H1 (cell line): ENCODE data around the gene RUNX1. TPM values are rescaled to one million over a fixed set of nuclear protein-coding genes. Genes with fewer than 3 reads are reported as not detected.
A peak's percentile ranks its signal among the peaks of the same experiment; 100 is the strongest.

Experiments used
- CTCF ChIA-PET: fragments of 300-600 bp; sonication (Branson Sonifier 250); formaldehyde crosslinking; loops from one replicate; lab custom pipeline; 2021; ENCODE audit not compliant: partially characterized antibody; lab: Charles Lee
- POLR2A ChIA-PET: fragments of 300-600 bp; sonication (Branson Sonifier 250); formaldehyde crosslinking; loops from one replicate; lab custom pipeline; 2021; ENCODE audit warnings: inconsistent platforms; ENCODE audit not compliant: partially characterized antibody; lab: Charles Lee
- DNase-seq, 2 experiments: peaks; one replicate each; pipeline versions ENCODE4 v3.0.0 to v3.0.0-alpha.2; 2010 to 2022; ENCODE audit warnings: low spot score in 2 of 2, low read depth in 1 of 2, mixed read lengths in 1 of 2
- FAIRE-seq: peaks from 2 replicates; lab custom pipeline; 2011; peaks lifted over from hg19 to GRCh38; lab: Jason Lieb, UNC
- H2AFZ ChIP-seq: 2 replicates; pipeline ENCODE4 v1.8.1; 2012; ENCODE audit warnings: low read length, inconsistent platforms
- H2AK5ac ChIP-seq: 2 replicates; pipeline ENCODE4 v1.6.1; 2013; ENCODE audit warnings: low read depth, low read length
- H2BK120ac ChIP-seq: replicated peaks from 2 replicates; pipeline ENCODE3; 2013; ENCODE audit warnings: low read depth, low read length, inconsistent platforms
- H2BK12ac ChIP-seq: 2 replicates; pipeline ENCODE4 v1.6.1; 2013; ENCODE audit warnings: low read depth, low read length
- H2BK15ac ChIP-seq: 2 replicates; pipeline ENCODE4 v1.6.1; 2013; ENCODE audit warnings: low read length
- H2BK20ac ChIP-seq: 2 replicates; pipeline ENCODE4 v1.6.1; 2013; ENCODE audit warnings: low read length
- H2BK5ac ChIP-seq: 2 replicates; pipeline ENCODE4 v1.6.1; 2013; ENCODE audit warnings: low read depth, low read length
- H3K14ac ChIP-seq: 2 replicates; pipeline ENCODE4 v1.6.1; 2013; ENCODE audit warnings: inconsistent platforms; ENCODE audit not compliant: insufficient read length
- H3K18ac ChIP-seq: 2 replicates; pipeline ENCODE4 v1.6.1; 2013; ENCODE audit warnings: low read length; ENCODE audit errors: extremely low read depth
- H3K23ac ChIP-seq: 2 replicates; pipeline ENCODE4 v1.6.1; 2013; ENCODE audit warnings: inconsistent platforms; ENCODE audit not compliant: insufficient read length
- H3K23me2 ChIP-seq: 2 replicates; pipeline ENCODE4 v1.6.1; 2013; ENCODE audit warnings: low read depth, low read length
- H3K27ac ChIP-seq: 2 replicates; pipeline ENCODE4 v1.6.1; 2011; ENCODE audit warnings: low read depth, low read length, inconsistent platforms
- H3K27me3 ChIP-seq, 4 experiments: replicated peaks in 1 of 4; 1 replicate in 1 of 4; 2 replicates in 3 of 4; pipeline versions ENCODE4 v1.6.1 to v1.8.1; 2011 to 2013; ENCODE audit warnings: low read length in 3 of 4, mild to moderate bottlenecking in 3 of 4, inconsistent platforms in 2 of 4, mixed read lengths in 2 of 4, moderate library complexity in 1 of 4; ENCODE audit not compliant: control insufficient read depth in 3 of 4, insufficient read depth in 3 of 4; ENCODE audit errors: extremely low read depth in 1 of 4
- H3K36me3 ChIP-seq, 4 experiments: 2 replicates each; pipeline versions ENCODE4 v1.6.1 to v1.8.1; 2011 to 2013; ENCODE audit warnings: mild to moderate bottlenecking in 4 of 4, low read length in 3 of 4, moderate library complexity in 2 of 4, control low read depth in 1 of 4, inconsistent platforms in 1 of 4; ENCODE audit not compliant: insufficient read depth in 4 of 4, control insufficient read depth in 2 of 4
- H3K4ac ChIP-seq: replicated peaks from 2 replicates; pipeline ENCODE3; 2013; ENCODE audit warnings: low read length, low read depth, mixed read lengths, inconsistent platforms; ENCODE audit not compliant: insufficient read length
- H3K4me1 ChIP-seq, 4 experiments: replicated peaks in 1 of 4; 1 replicate in 1 of 4; 2 replicates in 3 of 4; pipeline versions ENCODE4 v1.6.1 to v1.8.1; 2011 to 2013; ENCODE audit warnings: low read length in 3 of 4, inconsistent platforms in 2 of 4, mixed read lengths in 1 of 4; ENCODE audit not compliant: insufficient read depth in 4 of 4, control insufficient read depth in 3 of 4
- H3K4me2 ChIP-seq, 2 experiments: 2 replicates each; pipeline versions ENCODE4 v1.6.1 to v1.8.1; 2011 to 2013; ENCODE audit warnings: low read depth in 2 of 2, low read length in 2 of 2, control low read depth in 1 of 2, inconsistent platforms in 1 of 2, mild to moderate bottlenecking in 1 of 2; ENCODE audit not compliant: insufficient read depth in 1 of 2
- H3K4me3 ChIP-seq, 4 experiments: fragments of 200-600, 300-600 bp in 1 of 4; sonication (generic), shearing (Covaris generic), sonication (Bioruptor Twin) in 1 of 4; 2 replicates each; pipeline versions ENCODE4 v1.5.1 to v1.8.1; 2011 to 2016; ENCODE audit warnings: low read length in 4 of 4, low read depth in 3 of 4, control low read depth in 2 of 4, inconsistent platforms in 2 of 4, mild to moderate bottlenecking in 2 of 4, mixed read lengths in 1 of 4, moderate library complexity in 1 of 4; ENCODE audit not compliant: insufficient read depth in 2 of 4; ENCODE audit errors: extremely low read depth in 1 of 4
- H3K56ac ChIP-seq: replicated peaks from 2 replicates; pipeline ENCODE3; 2013; ENCODE audit warnings: low read depth, mild to moderate bottlenecking, mixed read lengths, low read length, inconsistent platforms; ENCODE audit not compliant: insufficient read length
- H3K79me1 ChIP-seq: 2 replicates; pipeline ENCODE4 v1.6.1; 2013; ENCODE audit warnings: low read depth, low read length, control low read depth
- H3K79me2 ChIP-seq, 2 experiments: 2 replicates each; pipeline versions ENCODE4 v1.6.1 to v1.8.1; 2012 to 2013; ENCODE audit warnings: low read length in 2 of 2, mild to moderate bottlenecking in 2 of 2, inconsistent platforms in 1 of 2; ENCODE audit not compliant: insufficient read depth in 2 of 2, control insufficient read depth in 1 of 2
- H3K9ac ChIP-seq, 4 experiments: replicated peaks in 1 of 4; 1 replicate in 1 of 4; 2 replicates in 3 of 4; pipeline versions ENCODE4 v1.6.1 to v1.8.1; 2011 to 2013; ENCODE audit warnings: low read depth in 3 of 4, low read length in 3 of 4, control low read depth in 2 of 4, mild to moderate bottlenecking in 2 of 4, moderate library complexity in 2 of 4, inconsistent platforms in 1 of 4; ENCODE audit errors: extremely low read depth in 1 of 4
- H3K9me3 ChIP-seq, 2 experiments: 2 replicates each; pipeline versions ENCODE4 v1.6.1 to v1.8.1; 2012 to 2013; ENCODE audit warnings: mild to moderate bottlenecking in 2 of 2, moderate library complexity in 2 of 2, control low read depth in 1 of 2, inconsistent platforms in 1 of 2, low read depth in 1 of 2, low read length in 1 of 2, mixed read lengths in 1 of 2; ENCODE audit not compliant: insufficient read depth in 2 of 2
- H4K20me1 ChIP-seq, 2 experiments: replicated peaks in 1 of 2; 2 replicates each; pipeline versions ENCODE3 to v1.8.1; 2011 to 2013; ENCODE audit warnings: inconsistent platforms in 2 of 2, low read length in 2 of 2, mild to moderate bottlenecking in 1 of 2; ENCODE audit not compliant: insufficient read depth in 2 of 2, control insufficient read depth in 1 of 2
- H4K5ac ChIP-seq: 2 replicates; pipeline ENCODE4 v1.6.1; 2013; ENCODE audit warnings: low read length, low read depth, mixed read lengths, inconsistent platforms; ENCODE audit not compliant: insufficient read length
- H4K8ac ChIP-seq: 2 replicates; pipeline ENCODE4 v1.8.0; 2013; ENCODE audit warnings: mild to moderate bottlenecking, moderate library complexity, low read length, inconsistent platforms; ENCODE audit not compliant: insufficient read depth; ENCODE audit errors: extremely low read depth
- H4K91ac ChIP-seq: replicated peaks from 2 replicates; pipeline ENCODE3; 2013; ENCODE audit warnings: low read length, mixed read lengths, inconsistent platforms; ENCODE audit not compliant: insufficient read length
- CEBPB ChIP-seq: IDR thresholded peaks from 2 replicates; pipeline ENCODE4 v1.6.1; 2012; ENCODE audit warnings: low read depth, low read length
- SAP30 ChIP-seq: fragments of 300-600 bp; sonication (generic); IDR thresholded peaks from 2 replicates; pipeline ENCODE4 v1.7.1; 2012; ENCODE audit warnings: low read length, moderate library complexity, mild to moderate bottlenecking, inconsistent platforms; ENCODE audit not compliant: insufficient read depth, insufficient replicate concordance
- WGBS, 2 experiments: shearing (Covaris generic) in 1 of 2; methylation state at CpG; one replicate each; pipeline versions ENCODE4 v1.1.6 to v1.1.7; 2013 to 2015; ENCODE audit warnings: low lambda C conversion rate in 2 of 2, mixed read lengths in 2 of 2, inconsistent platforms in 1 of 2, low coverage in 1 of 2, missing lambda C conversion rate in 1 of 2; ENCODE audit not compliant: insufficient replicate concordance in 2 of 2, insufficient coverage in 1 of 2, insufficient read length in 1 of 2; ENCODE audit errors: extremely low coverage in 1 of 2, missing lambda C conversion rate in 1 of 2; 5-methylcytosine and 5-hydroxymethylcytosine counted together
- polyA plus RNA-seq, 7 experiments: library from polyadenylated mRNA; depleted of rRNA in 3 of 7; stranded (reverse) in 5 of 7; unstranded in 2 of 7; fragments of >200 nt in 5 of 7; fragments of 200-250 nt in 2 of 7; gene quantifications; 1 replicate in 5 of 7; 2 replicates in 1 of 7; 4 replicates in 1 of 7; pipeline versions ENCODE4 v1.2.1 to v1.2.3, GENCODE V29; 2011 to 2013; ENCODE audit warnings: missing spikeins in 2 of 7, mixed read lengths in 2 of 7
- total RNA-seq: library from RNA; stranded (reverse); fragmentation: NEBNext Ultra II Directional; extraction: Animal tissue kit (Norgen Biotek cat#: 25700); gene quantifications from 2 replicates; pipeline ENCODE4 v1.2.1, GENCODE V29; 2021

The RUNX1 gene
- total and polyA plus RNA-seq, 2 of the 8 experiments (the other 6 are each of a cell fraction or from before 2014, with no cell fraction given), result 0.20 to 0.60 TPM

GRCh38 chr21:35028451-35028978, 20.6 kb downstream of the RUNX1 start:
- peak overlapping the region; percentile 62; the same call in 1 of the 2 replicates for H2BK20ac ChIP-seq
- no peak overlapping the region for H2BK12ac ChIP-seq
- H3K4ac ChIP-seq, result no peak overlapping the region
- H4K20me1 ChIP-seq, result no peaks in the 10 kb centered on the region
- H3K79me2 ChIP-seq, result no peaks in the 10 kb centered on the region
- no peak overlapping the region for H3K4me2 ChIP-seq
- FAIRE-seq (no peak), DNase-seq (no peak)
- ChIA-PET CTCF (interaction anchor here (1.2 to 1.3 kb wide), 2 partner anchors 25 to 305 kb away, joined by 3 to 4 read pairs; no protein-coding TSS in a partner anchor), POLR2A (no interaction called here)
- peaks cover 0 to 6% (median under 1%) of the 10 kb centered on the region in 4 experiments; a peak in 2 of 7 replicates for H3K4me1 ChIP-seq
- 92% methylated on average over 4 of the region's 4 CpGs; no CpG with 5 or more reads in 1 of the 2 experiments for WGBS, 2 experiments
- peaks cover 0 to 11% (median 8%) of the 10 kb centered on the region in 4 experiments; a peak in 6 of 7 replicates for H3K27me3 ChIP-seq
- no peak overlapping the region for H3K9ac ChIP-seq
- H3K23me2 ChIP-seq, result peaks cover 3% of the 10 kb centered on the region; the same call in 1 of the 2 replicates
- no peak overlapping the region for H3K23ac ChIP-seq
- H4K91ac ChIP-seq, result no peak overlapping the region
- no peaks in the 10 kb centered on the region for H3K79me1 ChIP-seq
- H2BK15ac ChIP-seq, result no peak overlapping the region
- TF ChIP-seq SAP30, result no peak
- TF ChIP-seq CEBPB, result no peak
- no peak overlapping the region for H4K5ac ChIP-seq
- H2AK5ac ChIP-seq, result no peak overlapping the region
- H3K36me3 ChIP-seq, result no peaks in the 10 kb centered on the region
- no peak overlapping the region for H2BK120ac ChIP-seq
- no peak overlapping the region for H3K4me3 ChIP-seq
- H3K56ac ChIP-seq, result no peak overlapping the region
- no peak overlapping the region for H2BK5ac ChIP-seq
- no peak overlapping the region for H4K8ac ChIP-seq
- no peak overlapping the region for H3K27ac ChIP-seq
- H3K18ac ChIP-seq, result no peak overlapping the region
- no peak overlapping the region for H3K14ac ChIP-seq
- H3K9me3 ChIP-seq, result peaks cover 0 to 2% of the 10 kb centered on the region in 2 experiments; a peak in 1 of 4 replicates
- H2AFZ ChIP-seq, result no peak overlapping the region
